GM12892 (cell line): ENCODE data around the gene FAF1.

ENCODE experiments used
- POLR2A ChIP-seq: IDR thresholded peaks from 2 replicates; pipeline ENCODE4 v1.6.1; 2011; ENCODE audit warnings: low read depth, low read length, control low read depth
- POLR2AphosphoS5 ChIP-seq: IDR thresholded peaks from 2 replicates; pipeline ENCODE4 v1.6.1; 2011; ENCODE audit warnings: low read depth, low read length, control low read depth
- TAF1 ChIP-seq: IDR thresholded peaks from 2 replicates; pipeline ENCODE4 v1.6.1; 2011; ENCODE audit warnings: low read depth, mild to moderate bottlenecking, control low read depth, low read length, borderline replicate concordance

GRCh38 chr1:50452700-50453099 is 507.4 kb downstream of the FAF1 start:
- TF ChIP-seq POLR2AphosphoS5 (no peak), POLR2A (no peak), TAF1 (no peak)
